Gastroesophageal sphincter (tissue), 4 donors: Measurements from ENCODE around the gene CTNS. TPM values are rescaled to one million over a fixed set of nuclear protein-coding genes. Genes with fewer than 3 reads are reported as not detected.

Experiments
- ATAC-seq: fragments of 150-250 bp; one replicate; pipeline ENCODE4 v1.9.1; 2016; ENCODE audit warnings: mild to moderate bottlenecking, moderate library complexity
- H3K27ac ChIP-seq, 4 donors: fragments of 200-600 bp; sonication (generic) in 3 of 4; 1 replicate in 3 of 4; 2 replicates in 1 of 4; pipeline ENCODE4 v1.5.1; 2016 to 2019
- H3K27me3 ChIP-seq: fragments of 200-600 bp; sonication (generic); one replicate; pipeline ENCODE4 v1.5.1; 2019
- H3K36me3 ChIP-seq, 2 donors: fragments of 200-600 bp; sonication (generic); one replicate each; pipeline ENCODE4 v1.5.1; 2019; ENCODE audit warnings: control low read depth in 1 of 2
- H3K4me1 ChIP-seq, 3 donors: fragments of 200-600 bp; sonication (generic); 1 replicate in 2 of 3; 2 replicates in 1 of 3; pipeline ENCODE4 v1.5.1; 2016 to 2019; ENCODE audit warnings: control low read depth in 2 of 3
- H3K4me3 ChIP-seq, 2 donors: fragments of 200-600 bp; sonication (generic); one replicate each; pipeline ENCODE4 v1.5.1; 2019; ENCODE audit warnings: mild to moderate bottlenecking in 1 of 2, moderate library complexity in 1 of 2
- H3K9me3 ChIP-seq, 3 donors: fragments of 200-600 bp; sonication (generic); one replicate each; pipeline ENCODE4 v1.5.1; 2017 to 2019; ENCODE audit warnings: control low read depth in 2 of 3
- CTCF ChIP-seq, 4 experiments: fragments of 200-600 bp in 2 of 4; fragments of 450-650 bp in 2 of 4; sonication (generic) in 1 of 4; IDR thresholded peaks; one replicate each; pipeline ENCODE4 v1.5.1; 2017 to 2019; ENCODE audit warnings: antibody characterized with exemption in 4 of 4, mild to moderate bottlenecking in 2 of 4, moderate library complexity in 2 of 4
- EP300 ChIP-seq: sonication (generic); formaldehyde crosslinking; IDR thresholded peaks from one replicate; pipeline ENCODE4 v1.6.1; 2017; ENCODE audit warnings: antibody characterized with exemption, mild to moderate bottlenecking
- POLR2A ChIP-seq, 2 donors: fragments of 450-650 bp; IDR thresholded peaks; one replicate each; pipeline ENCODE4 v1.6.1; 2017; ENCODE audit warnings: antibody characterized with exemption in 2 of 2, mild to moderate bottlenecking in 2 of 2, moderate library complexity in 1 of 2
- POLR2AphosphoS5 ChIP-seq: sonication (generic); formaldehyde crosslinking; IDR thresholded peaks from one replicate; pipeline ENCODE4 v1.6.1; 2017; ENCODE audit warnings: antibody characterized with exemption
- WGBS, 2 donors: methylation state at CpG; one replicate each; pipeline ENCODE4 v1.1.5; 2018; ENCODE audit warnings: low coverage in 1 of 2; 5-methylcytosine and 5-hydroxymethylcytosine counted together
- total RNA-seq, 4 donors: library from RNA; depleted of rRNA; stranded (reverse); fragments of >200 nt; gene quantifications; one replicate each; pipeline ENCODE4 v1.1.0, GENCODE V29; 2016

CTNS gene
- total RNA-seq, 4 donors from 2014 or later: 14.8 to 20.5 (median 17.8) TPM

GRCh38 chr17:3667366-3668278, 31.1 kb downstream of the CTNS start:
- peaks cover 0 to 35% of the 10 kb centered on the region in 2 donors for H3K36me3 ChIP-seq
- ATAC-seq: peak; percentile 88
- H3K9me3 ChIP-seq: no peaks in the 10 kb centered on the region
- peak overlapping the region; percentile 86 to 100 (median 95) for H3K27ac ChIP-seq
- H3K27me3 ChIP-seq: no peaks in the 10 kb centered on the region
- peaks cover 0 to 46% (median 29%) of the 10 kb centered on the region in 3 donors for H3K4me1 ChIP-seq
- peak; percentile 72 for TF ChIP-seq POLR2AphosphoS5
- TF ChIP-seq EP300: no peak
- TF ChIP-seq CTCF (IDR thresholded peaks at IDR 0.05): peak in 1 of 4 experiments; percentile 37
- no peak for TF ChIP-seq POLR2A (IDR thresholded peaks at IDR 0.05)
- WGBS, 2 donors: 0 to 22% methylated on average over 1 of the region's 39 CpGs
- H3K4me3 ChIP-seq: peak overlapping the region; percentile 90 to 97

GRCh38 chr17:3668279-3669084, 31.9 kb downstream of the CTNS start, which contains the start of the genes EMC6 and TAX1BP3:
EMC6 (plus strand) TSS chr17:3668812; CDS start chr17:3669147, 335 bp downstream.
TAX1BP3 (minus strand) TSS chr17:3668578; CDS start chr17:3668526, 52 bp downstream.
- Histone ChIP-seq H3K27ac (peak within 1 kb of the TSS; percentile 86 to 100 (median 95)), H3K36me3 (peaks cover 0 to 26% of the 10 kb centered on the region in 2 donors), H3K4me3 (peak within 1 kb of the TSS; percentile 90 to 97), H3K9me3 (no peaks in the 10 kb centered on the region), H3K4me1 (peaks cover 0 to 46% (median 29%) of the 10 kb centered on the region in 3 donors), H3K27me3 (no peaks in the 10 kb centered on the region)
- peak; percentile 95 for ATAC-seq
- TF ChIP-seq EP300 (no peak), CTCF (IDR thresholded peaks at IDR 0.05) (peak in 1 of 4 experiments; percentile 4), POLR2AphosphoS5 (peak; percentile 95), POLR2A (IDR thresholded peaks at IDR 0.05) (peak; percentile 87 to 92)
- no CpG with 5 or more reads among the region's 89 CpGs for WGBS, 2 donors

- Histone ChIP-seq H3K36me3 (peaks cover 0 to 21% of the 10 kb centered on the region in 2 donors), H3K4me1 (peaks cover 0 to 46% (median 29%) of the 10 kb centered on the region in 3 donors), H3K27me3 (no peaks in the 10 kb centered on the region), H3K27ac (peak overlapping the region; percentile 73 to 100 (median 95)), H3K9me3 (no peaks in the 10 kb centered on the region), H3K4me3 (peak overlapping the region; percentile 90 to 97)
- TF ChIP-seq CTCF (IDR thresholded peaks at IDR 0.05): no peak
- 0% methylated on average over 3 to 4 of the region's 32 CpGs for WGBS, 2 donors
- ATAC-seq: no peak
These were observed 32.5 kb downstream of the CTNS start for GRCh38 chr17:3669085-3669347.

- peaks cover 0 to 46% (median 29%) of the 10 kb centered on the region in 3 donors for H3K4me1 ChIP-seq
- H3K36me3 ChIP-seq: peaks cover 0 to 16% of the 10 kb centered on the region in 2 donors
- peak overlapping the region; percentile 90 to 97 for H3K4me3 ChIP-seq
- H3K27ac ChIP-seq: peak overlapping the region in 2 of 4 donors; percentile 93 to 97
- TF ChIP-seq EP300 (no peak), CTCF (IDR thresholded peaks at IDR 0.05) (no peak), POLR2AphosphoS5 (no peak)
- H3K9me3 ChIP-seq: no peaks in the 10 kb centered on the region
- H3K27me3 ChIP-seq: no peaks in the 10 kb centered on the region
- 43 to 50% methylated on average over 11 to 12 of the region's 12 CpGs for WGBS, 2 donors
- no peak for ATAC-seq
These were observed 33.0 kb downstream of the CTNS start for GRCh38 chr17:3669548-3669947.
